ENCODE measurements around the gene GBGT1.

DNA sequence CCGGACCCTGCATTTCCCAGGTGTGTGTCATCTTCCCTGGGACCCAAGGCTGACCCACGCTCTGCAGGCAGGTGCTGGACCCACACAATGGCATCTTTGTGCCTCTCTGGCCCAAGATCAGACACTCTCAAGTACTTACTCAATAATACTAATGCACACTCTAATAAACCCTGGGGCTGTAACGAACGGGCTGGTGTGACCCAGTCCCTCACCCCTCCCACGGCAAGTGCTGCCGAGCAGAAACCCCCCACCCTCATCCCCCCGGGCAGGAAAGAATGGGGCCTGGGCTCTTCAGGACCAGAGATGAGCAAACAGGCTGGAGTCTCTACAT, 46.5 kb upstream of the GBGT1 start:
- TF ChIP-seq, protein P1, sequence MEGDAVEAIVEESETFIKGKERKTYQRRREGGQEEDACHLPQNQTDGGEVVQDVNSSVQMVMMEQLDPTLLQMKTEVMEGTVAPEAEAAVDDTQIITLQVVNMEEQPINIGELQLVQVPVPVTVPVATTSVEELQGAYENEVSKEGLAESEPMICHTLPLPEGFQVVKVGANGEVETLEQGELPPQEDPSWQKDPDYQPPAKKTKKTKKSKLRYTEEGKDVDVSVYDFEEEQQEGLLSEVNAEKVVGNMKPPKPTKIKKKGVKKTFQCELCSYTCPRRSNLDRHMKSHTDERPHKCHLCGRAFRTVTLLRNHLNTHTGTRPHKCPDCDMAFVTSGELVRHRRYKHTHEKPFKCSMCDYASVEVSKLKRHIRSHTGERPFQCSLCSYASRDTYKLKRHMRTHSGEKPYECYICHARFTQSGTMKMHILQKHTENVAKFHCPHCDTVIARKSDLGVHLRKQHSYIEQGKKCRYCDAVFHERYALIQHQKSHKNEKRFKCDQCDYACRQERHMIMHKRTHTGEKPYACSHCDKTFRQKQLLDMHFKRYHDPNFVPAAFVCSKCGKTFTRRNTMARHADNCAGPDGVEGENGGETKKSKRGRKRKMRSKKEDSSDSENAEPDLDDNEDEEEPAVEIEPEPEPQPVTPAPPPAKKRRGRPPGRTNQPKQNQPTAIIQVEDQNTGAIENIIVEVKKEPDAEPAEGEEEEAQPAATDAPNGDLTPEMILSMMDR (conservative IDR thresholded peaks at IDR 0.05; ENCODE audit: low read depth in 2 of 2), result no peak
- TF ChIP-seq EZH2 (IDR thresholded peaks at IDR 0.05; ENCODE audit: low read depth, unreplicated experiment), result no peak
- TF ChIP-seq, protein P2, sequence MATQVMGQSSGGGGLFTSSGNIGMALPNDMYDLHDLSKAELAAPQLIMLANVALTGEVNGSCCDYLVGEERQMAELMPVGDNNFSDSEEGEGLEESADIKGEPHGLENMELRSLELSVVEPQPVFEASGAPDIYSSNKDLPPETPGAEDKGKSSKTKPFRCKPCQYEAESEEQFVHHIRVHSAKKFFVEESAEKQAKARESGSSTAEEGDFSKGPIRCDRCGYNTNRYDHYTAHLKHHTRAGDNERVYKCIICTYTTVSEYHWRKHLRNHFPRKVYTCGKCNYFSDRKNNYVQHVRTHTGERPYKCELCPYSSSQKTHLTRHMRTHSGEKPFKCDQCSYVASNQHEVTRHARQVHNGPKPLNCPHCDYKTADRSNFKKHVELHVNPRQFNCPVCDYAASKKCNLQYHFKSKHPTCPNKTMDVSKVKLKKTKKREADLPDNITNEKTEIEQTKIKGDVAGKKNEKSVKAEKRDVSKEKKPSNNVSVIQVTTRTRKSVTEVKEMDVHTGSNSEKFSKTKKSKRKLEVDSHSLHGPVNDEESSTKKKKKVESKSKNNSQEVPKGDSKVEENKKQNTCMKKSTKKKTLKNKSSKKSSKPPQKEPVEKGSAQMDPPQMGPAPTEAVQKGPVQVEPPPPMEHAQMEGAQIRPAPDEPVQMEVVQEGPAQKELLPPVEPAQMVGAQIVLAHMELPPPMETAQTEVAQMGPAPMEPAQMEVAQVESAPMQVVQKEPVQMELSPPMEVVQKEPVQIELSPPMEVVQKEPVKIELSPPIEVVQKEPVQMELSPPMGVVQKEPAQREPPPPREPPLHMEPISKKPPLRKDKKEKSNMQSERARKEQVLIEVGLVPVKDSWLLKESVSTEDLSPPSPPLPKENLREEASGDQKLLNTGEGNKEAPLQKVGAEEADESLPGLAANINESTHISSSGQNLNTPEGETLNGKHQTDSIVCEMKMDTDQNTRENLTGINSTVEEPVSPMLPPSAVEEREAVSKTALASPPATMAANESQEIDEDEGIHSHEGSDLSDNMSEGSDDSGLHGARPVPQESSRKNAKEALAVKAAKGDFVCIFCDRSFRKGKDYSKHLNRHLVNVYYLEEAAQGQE (IDR thresholded peaks at IDR 0.05; ENCODE audit: unreplicated experiment), result no peak
- TF ChIP-seq ZNF331 (CRISPR knock-in tag; IDR thresholded peaks at IDR 0.05; ENCODE audit: low read depth), result no peak
- TF ChIP-seq ZNF114 (CRISPR knock-in tag; IDR thresholded peaks at IDR 0.05), result no peak
- TF ChIP-seq, protein P3, sequence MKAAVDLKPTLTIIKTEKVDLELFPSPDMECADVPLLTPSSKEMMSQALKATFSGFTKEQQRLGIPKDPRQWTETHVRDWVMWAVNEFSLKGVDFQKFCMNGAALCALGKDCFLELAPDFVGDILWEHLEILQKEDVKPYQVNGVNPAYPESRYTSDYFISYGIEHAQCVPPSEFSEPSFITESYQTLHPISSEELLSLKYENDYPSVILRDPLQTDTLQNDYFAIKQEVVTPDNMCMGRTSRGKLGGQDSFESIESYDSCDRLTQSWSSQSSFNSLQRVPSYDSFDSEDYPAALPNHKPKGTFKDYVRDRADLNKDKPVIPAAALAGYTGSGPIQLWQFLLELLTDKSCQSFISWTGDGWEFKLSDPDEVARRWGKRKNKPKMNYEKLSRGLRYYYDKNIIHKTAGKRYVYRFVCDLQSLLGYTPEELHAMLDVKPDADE (IDR thresholded peaks at IDR 0.05), result no peak
- TF ChIP-seq JUNB (IDR thresholded peaks at IDR 0.05; ENCODE audit: unreplicated experiment), result no peak

Measured in GM23338 (cell line).